B cell (primary cell): ENCODE data around the gene DYRK1A. TPM values are rescaled to one million over a fixed set of nuclear protein-coding genes. Genes with fewer than 3 reads are reported as not detected.

Experiments used
- ATAC-seq: fragments of 200-7000 bp; cut with Tn5 transposase; one replicate; pipeline ENCODE4 v1.10.0; 2021; ENCODE audit warnings: low read depth, mild to moderate bottlenecking, moderate number of reproducible peaks, moderate library complexity
- CTCF ChIA-PET: fragments of 350-600 bp; sonication (Branson Sonifier 250); formaldehyde crosslinking; loops from one replicate; lab custom pipeline; 2021; ENCODE audit warnings: antibody characterized with exemption, inconsistent platforms; lab: Charles Lee
- POLR2A ChIA-PET: fragments of 350-600 bp; sonication (Branson Sonifier 250); formaldehyde crosslinking; loops from one replicate; lab custom pipeline; 2021; ENCODE audit warnings: antibody characterized with exemption; lab: Charles Lee
- DNase-seq: peaks from one replicate; pipeline ENCODE4 v3.0.0; 2013
- H2AFZ ChIP-seq: 2 replicates; pipeline ENCODE4 v1.6.1; 2012; ENCODE audit warnings: mild to moderate bottlenecking, low read depth, low read length; ENCODE audit not compliant: insufficient read depth, poor library complexity, severe bottlenecking
- H3K27ac ChIP-seq, 2 donors: 1 replicate in 1 of 2; 2 replicates in 1 of 2; pipeline ENCODE4 v1.5.1; 2012 to 2013; ENCODE audit warnings: low read length in 2 of 2, mild to moderate bottlenecking in 2 of 2, moderate library complexity in 1 of 2
- H3K27me3 ChIP-seq, 4 experiments: fragments of 200-600 bp in 1 of 4; sonication (generic) in 1 of 4; replicated peaks in 1 of 4; 1 replicate in 2 of 4; 2 replicates in 2 of 4; pipeline versions ENCODE4 v1.6.1 to v1.7.0; 2013 to 2016; ENCODE audit warnings: low read length in 3 of 4, mild to moderate bottlenecking in 2 of 4, mixed read lengths in 1 of 4, moderate library complexity in 1 of 4; ENCODE audit not compliant: insufficient read depth in 4 of 4, control insufficient read depth in 3 of 4; ENCODE audit errors: control extremely low read depth in 1 of 4
- H3K36me3 ChIP-seq, 2 experiments: replicated peaks in 1 of 2; 1 replicate in 1 of 2; 2 replicates in 1 of 2; pipeline versions ENCODE4 v1.6.1 to v1.7.1; 2013; ENCODE audit warnings: low read length in 1 of 2; ENCODE audit not compliant: insufficient read depth in 2 of 2, control insufficient read depth in 1 of 2; ENCODE audit errors: control extremely low read depth in 1 of 2, extremely low read depth in 1 of 2
- H3K4me1 ChIP-seq, 2 donors: fragments of 200-600 bp in 1 of 2; sonication (generic) in 1 of 2; 1 replicate in 1 of 2; 2 replicates in 1 of 2; pipeline versions ENCODE4 v1.5.1 to v1.6.1; 2013 to 2017; ENCODE audit warnings: low read length in 2 of 2; ENCODE audit not compliant: control insufficient read depth in 2 of 2, insufficient read depth in 2 of 2
- H3K4me2 ChIP-seq: replicated peaks from 2 replicates; pipeline ENCODE3; 2012; ENCODE audit warnings: mild to moderate bottlenecking, low read depth, low read length; ENCODE audit not compliant: poor library complexity, severe bottlenecking
- H3K4me3 ChIP-seq, 5 experiments: fragments of 200-600 bp in 1 of 5; sonication (generic) in 1 of 5; 1 replicate in 3 of 5; 2 replicates in 2 of 5; pipeline versions ENCODE4 v1.5.1 to v1.7.0; 2011 to 2016; ENCODE audit warnings: low read length in 4 of 5, mild to moderate bottlenecking in 4 of 5, low read depth in 2 of 5, control low read depth in 1 of 5, moderate library complexity in 1 of 5; ENCODE audit not compliant: insufficient read depth in 1 of 5; ENCODE audit errors: control extremely low read depth in 1 of 5, extremely low read depth in 1 of 5
- H3K79me2 ChIP-seq: fragments of 200-600 bp; sonication (generic); one replicate; pipeline ENCODE4 v1.6.0; 2016; ENCODE audit warnings: low read length; ENCODE audit not compliant: control insufficient read depth, insufficient read depth
- H3K9ac ChIP-seq: fragments of 200-600 bp; sonication (generic); 2 replicates; pipeline ENCODE4 v1.6.1; 2017; ENCODE audit warnings: mild to moderate bottlenecking, low read length, moderate library complexity
- H3K9me3 ChIP-seq, 3 donors: one replicate each; pipeline versions ENCODE4 v1.6.1 to v1.7.1; 2013; ENCODE audit warnings: low read length in 2 of 3; ENCODE audit not compliant: control insufficient read depth in 2 of 3, insufficient read depth in 1 of 3; ENCODE audit errors: control extremely low read depth in 1 of 3
- H4K20me1 ChIP-seq: 2 replicates; pipeline ENCODE4 v1.6.0; 2012; ENCODE audit warnings: mild to moderate bottlenecking, low read length; ENCODE audit not compliant: insufficient read depth, control insufficient read depth, poor library complexity, severe bottlenecking
- H3K27ac Mint-ChIP-seq: one replicate; pipeline ENCODE4 v1.8.0; 2021; ENCODE audit warnings: mixed read lengths
- H3K27me3 Mint-ChIP-seq: one replicate; pipeline ENCODE4 v1.8.0; 2021; ENCODE audit warnings: mixed read lengths
- H3K4me1 Mint-ChIP-seq: one replicate; pipeline ENCODE4 v1.8.0; 2021; ENCODE audit warnings: mixed read lengths
- H3K4me3 Mint-ChIP-seq: one replicate; pipeline ENCODE4 v1.8.0; 2021; ENCODE audit warnings: mixed read lengths
- H3K9me3 Mint-ChIP-seq: one replicate; pipeline ENCODE4 v1.8.0; 2022; ENCODE audit warnings: mixed read lengths; ENCODE audit not compliant: insufficient read depth
- EZH2 ChIP-seq: IDR thresholded peaks from 2 replicates; pipeline ENCODE4 v1.6.1; 2012; ENCODE audit warnings: borderline replicate concordance, low read depth, mild to moderate bottlenecking, moderate library complexity, low read length; ENCODE audit not compliant: insufficient read depth, poor library complexity, severe bottlenecking
- WGBS: methylation state at CpG from one replicate; pipeline ENCODE4 v1.1.5; 2013; ENCODE audit warnings: missing lambda C conversion rate; ENCODE audit not compliant: insufficient coverage; 5-methylcytosine and 5-hydroxymethylcytosine counted together
- intact Hi-C: fragments of 100-400 bp; cut with micrococcal nuclease; formaldehyde crosslinking; loops from one replicate; pipeline ENCODE4 v1.10.0; 2022
- polyA minus RNA-seq: library from RNA; depleted of rRNA, polyadenylated mRNA; stranded (reverse); fragments of >200 nt; gene quantifications from 2 replicates; pipeline ENCODE4 v1.2.3, GENCODE V29; 2012
- polyA plus RNA-seq: library from polyadenylated mRNA; depleted of rRNA; stranded (reverse); fragments of >200 nt; gene quantifications from 2 replicates; pipeline ENCODE4 v1.2.3, GENCODE V29; 2012
- total RNA-seq, 2 donors: library from RNA; stranded (reverse); fragments of 120-200 nt in 1 of 2; gene quantifications; 1 replicate in 1 of 2; 2 replicates in 1 of 2; pipeline versions ENCODE4 v1.2.3 to v1.2.4, GENCODE V29; 2013 to 2022
- TF ChIP-seq, protein P1 (sequence below): fragments of 200-600 bp; IDR thresholded peaks from one replicate; pipeline ENCODE4 v1.8.0; 2022; ENCODE audit warnings: antibody characterized with exemption, mild to moderate bottlenecking

Gene DYRK1A
- 147 and 155 TPM in 2 replicates for total RNA-seq
- 109 TPM for total RNA-seq (2013)
- polyA plus RNA-seq, result 46.6 and 64.7 TPM in 2 replicates
- 102 and 132 TPM in 2 replicates for polyA minus RNA-seq

DNA sequence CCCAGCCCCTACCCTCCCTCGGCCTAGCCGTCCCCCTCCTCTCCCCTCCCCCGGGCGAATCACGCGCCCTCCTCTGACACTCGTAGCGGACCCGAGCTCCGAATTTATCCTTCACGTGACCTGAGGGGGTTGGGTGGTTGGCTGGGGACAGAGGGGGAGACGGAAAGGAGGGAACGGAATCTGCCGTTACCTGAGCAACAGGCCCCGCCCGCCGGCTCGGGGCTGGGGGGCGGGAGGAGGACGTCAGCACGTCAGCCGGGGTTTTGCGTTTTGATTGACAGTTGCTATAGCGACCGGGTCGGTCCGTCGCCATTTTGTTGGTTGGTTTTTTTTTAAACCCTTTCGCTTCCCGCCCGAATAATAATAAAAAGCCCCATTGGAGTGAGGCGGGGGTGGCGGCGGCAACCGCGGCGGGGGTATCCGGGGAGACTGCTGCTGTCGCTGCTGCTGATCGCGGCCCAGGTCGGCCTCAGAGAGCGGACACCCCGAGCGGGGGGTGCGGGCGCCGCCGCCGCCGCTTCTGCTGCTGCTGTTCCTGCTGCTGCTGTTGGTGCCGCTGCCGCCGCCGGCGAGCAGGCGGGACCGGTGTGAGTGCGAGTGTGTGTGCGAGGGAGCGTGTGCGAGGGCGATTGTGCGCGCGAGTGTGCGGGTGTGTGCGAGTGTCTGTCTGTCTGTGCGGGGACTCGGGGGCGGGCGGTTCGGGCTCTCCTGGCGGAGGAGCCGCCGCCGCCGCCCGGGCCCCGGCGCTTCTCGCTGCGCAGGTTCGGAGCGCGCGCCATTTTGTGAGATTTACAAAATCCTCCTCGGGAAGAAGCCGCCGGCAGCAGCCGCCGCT lies at the start of gene DYRK1A:
Gene DYRK1A (plus strand): TSS at position 292 of the 835 bp plus-strand sequence. CDS start 53,602 bp downstream, outside the sequence.
- peak within 1 kb of the TSS; percentile 71 to 94 (median 87) for H3K4me3 ChIP-seq
- CTCF ChIA-PET, result interaction anchor here (1.0 to 1.2 kb wide), 2 partner anchors 100 to 376 kb away, joined by 3 to 4 read pairs; partner anchors contain the start of gene VPS26C
- peak within 1 kb of the TSS; percentile 84 for H3K4me2 ChIP-seq
- peak within 1 kb of the TSS; percentile 94 for H3K9ac ChIP-seq
- peak within 1 kb of the TSS; percentile 71 for H2AFZ ChIP-seq
- TF ChIP-seq, protein P1, sequence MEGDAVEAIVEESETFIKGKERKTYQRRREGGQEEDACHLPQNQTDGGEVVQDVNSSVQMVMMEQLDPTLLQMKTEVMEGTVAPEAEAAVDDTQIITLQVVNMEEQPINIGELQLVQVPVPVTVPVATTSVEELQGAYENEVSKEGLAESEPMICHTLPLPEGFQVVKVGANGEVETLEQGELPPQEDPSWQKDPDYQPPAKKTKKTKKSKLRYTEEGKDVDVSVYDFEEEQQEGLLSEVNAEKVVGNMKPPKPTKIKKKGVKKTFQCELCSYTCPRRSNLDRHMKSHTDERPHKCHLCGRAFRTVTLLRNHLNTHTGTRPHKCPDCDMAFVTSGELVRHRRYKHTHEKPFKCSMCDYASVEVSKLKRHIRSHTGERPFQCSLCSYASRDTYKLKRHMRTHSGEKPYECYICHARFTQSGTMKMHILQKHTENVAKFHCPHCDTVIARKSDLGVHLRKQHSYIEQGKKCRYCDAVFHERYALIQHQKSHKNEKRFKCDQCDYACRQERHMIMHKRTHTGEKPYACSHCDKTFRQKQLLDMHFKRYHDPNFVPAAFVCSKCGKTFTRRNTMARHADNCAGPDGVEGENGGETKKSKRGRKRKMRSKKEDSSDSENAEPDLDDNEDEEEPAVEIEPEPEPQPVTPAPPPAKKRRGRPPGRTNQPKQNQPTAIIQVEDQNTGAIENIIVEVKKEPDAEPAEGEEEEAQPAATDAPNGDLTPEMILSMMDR, result no peak
- no peak for TF ChIP-seq EZH2
- intact Hi-C loops, result loop anchor here (1.0 to 10.0 kb wide), 9 partner anchors 69 to 1302 kb away; partner anchors contain the start of genes DOP1B, MORC3, PIGP and SETD4
- H3K27ac Mint-ChIP-seq, result peak within 1 kb of the TSS; percentile 100
- WGBS, result under 1% methylated on average over 79 of the region's 92 CpGs
- H4K20me1 ChIP-seq, result peaks cover 25% of the 10 kb centered on the region
- DNase-seq (peak; percentile 100), ATAC-seq (peak; percentile 80)
- peak within 1 kb of the TSS; percentile 99 for H3K4me3 Mint-ChIP-seq
- H3K36me3 ChIP-seq, result no peaks in the 10 kb centered on the region
- H3K27me3 ChIP-seq, result no peaks in the 10 kb centered on the region
- H3K9me3 Mint-ChIP-seq, result no peaks in the 10 kb centered on the region
- peak within 1 kb of the TSS; percentile 93 to 98 for H3K27ac ChIP-seq
- H3K4me1 ChIP-seq, result peaks cover 39 to 41% of the 10 kb centered on the region in 2 donors
- peaks cover 48% of the 10 kb centered on the region for H3K4me1 Mint-ChIP-seq
- peaks cover 42% of the 10 kb centered on the region for H3K79me2 ChIP-seq
- no peaks in the 10 kb centered on the region for H3K9me3 ChIP-seq
- POLR2A ChIA-PET, result interaction anchor here (0.7 to 2.5 kb wide), 5 partner anchors 100 to 400 kb away, joined by 3 to 25 read pairs (median 5); partner anchors contain the start of genes HLCS and VPS26C
- H3K27me3 Mint-ChIP-seq, result no peaks in the 10 kb centered on the region
